GM12892 (cell line): Measurements from ENCODE around the gene NELFB.

Experiments
- POLR2A ChIP-seq: IDR thresholded peaks from 2 replicates; pipeline ENCODE4 v1.6.1; 2011; ENCODE audit warnings: low read depth, low read length, control low read depth
- POLR2AphosphoS5 ChIP-seq: IDR thresholded peaks from 2 replicates; pipeline ENCODE4 v1.6.1; 2011; ENCODE audit warnings: low read depth, low read length, control low read depth

DNA sequence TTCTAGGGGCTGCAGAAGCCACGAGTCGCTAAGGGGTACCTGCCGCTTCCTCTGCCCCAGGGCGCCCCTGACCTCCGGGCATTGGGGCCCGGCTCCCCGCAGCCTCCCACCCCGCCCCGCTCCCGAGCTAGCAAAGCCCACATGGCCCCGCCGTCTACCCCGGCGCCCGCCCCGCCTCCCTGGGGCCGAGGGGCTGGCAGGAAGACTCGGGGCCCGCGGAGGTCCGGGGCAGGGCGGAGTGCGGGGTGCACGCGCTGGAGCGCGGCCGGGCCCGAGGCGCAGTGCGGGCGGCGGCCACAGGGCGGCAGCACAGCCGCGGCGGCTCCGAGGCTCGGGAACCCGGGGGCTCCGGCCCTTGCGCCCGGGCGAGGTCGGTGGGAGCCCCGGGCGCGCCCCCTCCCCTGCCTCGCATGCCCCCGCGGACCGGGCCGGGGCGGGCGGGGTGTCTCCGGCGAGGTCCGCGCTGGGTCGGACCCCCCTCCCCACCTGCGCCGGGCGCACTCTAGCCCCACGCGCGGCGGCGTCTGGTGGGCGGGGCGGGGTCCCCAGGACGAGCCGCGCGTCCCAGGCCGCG, 40.2 kb downstream of the NELFB start:
- TF ChIP-seq POLR2AphosphoS5: no peak
- no peak for TF ChIP-seq POLR2A
